GM20000 (cell line): ENCODE data around the gene KRT40.

Source experiments
- DNase-seq: peaks from one replicate; pipeline ENCODE4 v3.0.0; 2012; ENCODE audit warnings: low spot score
- CTCF ChIP-seq: IDR thresholded peaks from 2 replicates; pipeline ENCODE4 v1.5.1; 2012; ENCODE audit warnings: mild to moderate bottlenecking, control low read depth; ENCODE audit errors: extremely low read depth, missing control alignments

KRT40 gene

DNA sequence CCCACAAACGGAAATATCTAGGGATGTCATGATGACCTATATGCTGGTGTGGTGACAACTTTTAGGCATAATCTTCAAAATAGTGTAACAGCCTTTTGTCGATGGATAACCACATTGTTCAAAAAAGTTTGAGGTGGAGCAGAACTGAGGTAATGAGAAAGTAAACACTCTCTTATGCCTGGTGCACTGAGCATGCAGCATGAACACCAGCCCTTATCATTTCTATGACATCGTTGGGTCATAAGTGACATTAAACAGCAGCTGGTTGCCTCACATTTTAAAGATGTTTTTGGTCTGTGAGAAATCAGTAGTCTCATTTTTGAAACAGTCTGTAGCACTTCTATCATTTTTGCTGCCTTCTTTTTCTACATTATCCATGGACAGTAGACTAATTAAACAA lies 48.5 kb downstream of the KRT40 start:
- TF ChIP-seq CTCF, result no peak
- no peak for DNase-seq

DNA sequence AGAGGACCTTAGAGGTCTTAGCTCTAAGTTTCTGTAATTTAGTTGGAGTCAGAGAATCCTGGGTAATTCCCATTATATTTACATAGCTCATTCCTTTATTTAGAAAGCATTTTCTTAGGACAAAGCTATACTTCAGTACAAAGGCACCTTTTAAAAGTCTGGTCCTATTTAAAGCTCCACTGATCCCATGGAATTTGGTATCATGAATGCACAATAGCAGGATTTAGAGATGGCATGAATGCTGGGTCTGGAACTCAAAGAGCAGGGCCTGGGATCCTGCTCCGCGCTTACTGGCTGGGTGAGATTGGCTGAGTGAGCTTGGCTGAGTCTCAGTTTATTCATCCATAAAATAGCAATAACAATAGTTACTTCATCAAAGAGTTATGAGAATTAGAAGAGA lies 51.5 kb downstream of the KRT40 start:
- no peak for DNase-seq
- TF ChIP-seq CTCF, result no peak

DNA sequence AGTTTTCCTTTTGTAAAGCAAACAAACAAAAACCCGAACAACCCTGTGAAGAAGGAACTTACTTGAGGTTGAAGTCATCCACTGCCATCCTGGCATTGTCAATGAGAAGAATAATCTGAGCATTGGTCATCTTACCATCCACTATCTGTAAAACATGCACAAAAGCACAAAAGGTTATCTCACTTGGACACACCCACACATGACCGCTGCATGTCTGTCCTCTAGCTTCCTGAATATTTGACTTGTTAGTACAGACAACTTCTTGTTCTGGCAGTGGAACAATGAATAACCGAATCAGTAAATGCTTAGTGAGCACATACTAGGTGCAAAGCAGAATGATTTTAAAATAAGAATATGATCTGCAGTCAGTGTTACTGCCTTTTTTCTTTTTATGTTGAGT lies 52.8 kb downstream of the KRT40 start:
- no peak for DNase-seq
- no peak for TF ChIP-seq CTCF
